H1 (cell line): ENCODE results near the gene PITPNB. TPM values are rescaled to one million over a fixed set of nuclear protein-coding genes. Genes with fewer than 3 reads are reported as not detected.
A peak's percentile ranks its signal among the peaks of the same experiment; 100 is the strongest.

Source experiments
- CTCF ChIA-PET: fragments of 300-600 bp; sonication (Branson Sonifier 250); formaldehyde crosslinking; loops from one replicate; lab custom pipeline; 2021; ENCODE audit not compliant: partially characterized antibody; lab: Charles Lee
- POLR2A ChIA-PET: fragments of 300-600 bp; sonication (Branson Sonifier 250); formaldehyde crosslinking; loops from one replicate; lab custom pipeline; 2021; ENCODE audit warnings: inconsistent platforms; ENCODE audit not compliant: partially characterized antibody; lab: Charles Lee
- DNase-seq, 2 experiments: peaks; one replicate each; pipeline versions ENCODE4 v3.0.0 to v3.0.0-alpha.2; 2010 to 2022; ENCODE audit warnings: low spot score in 2 of 2, low read depth in 1 of 2, mixed read lengths in 1 of 2
- FAIRE-seq: peaks from 2 replicates; lab custom pipeline; 2011; peaks lifted over from hg19 to GRCh38; lab: Jason Lieb, UNC
- H2AFZ ChIP-seq: 2 replicates; pipeline ENCODE4 v1.8.1; 2012; ENCODE audit warnings: low read length, inconsistent platforms
- H2AK5ac ChIP-seq: 2 replicates; pipeline ENCODE4 v1.6.1; 2013; ENCODE audit warnings: low read depth, low read length
- H2BK120ac ChIP-seq: replicated peaks from 2 replicates; pipeline ENCODE3; 2013; ENCODE audit warnings: low read depth, low read length, inconsistent platforms
- H2BK12ac ChIP-seq: 2 replicates; pipeline ENCODE4 v1.6.1; 2013; ENCODE audit warnings: low read depth, low read length
- H2BK15ac ChIP-seq: 2 replicates; pipeline ENCODE4 v1.6.1; 2013; ENCODE audit warnings: low read length
- H2BK20ac ChIP-seq: 2 replicates; pipeline ENCODE4 v1.6.1; 2013; ENCODE audit warnings: low read length
- H2BK5ac ChIP-seq: 2 replicates; pipeline ENCODE4 v1.6.1; 2013; ENCODE audit warnings: low read depth, low read length
- H3K14ac ChIP-seq: 2 replicates; pipeline ENCODE4 v1.6.1; 2013; ENCODE audit warnings: inconsistent platforms; ENCODE audit not compliant: insufficient read length
- H3K18ac ChIP-seq: 2 replicates; pipeline ENCODE4 v1.6.1; 2013; ENCODE audit warnings: low read length; ENCODE audit errors: extremely low read depth
- H3K23ac ChIP-seq: 2 replicates; pipeline ENCODE4 v1.6.1; 2013; ENCODE audit warnings: inconsistent platforms; ENCODE audit not compliant: insufficient read length
- H3K23me2 ChIP-seq: 2 replicates; pipeline ENCODE4 v1.6.1; 2013; ENCODE audit warnings: low read depth, low read length
- H3K27ac ChIP-seq: 2 replicates; pipeline ENCODE4 v1.6.1; 2011; ENCODE audit warnings: low read depth, low read length, inconsistent platforms
- H3K27me3 ChIP-seq, 4 experiments: replicated peaks in 1 of 4; 1 replicate in 1 of 4; 2 replicates in 3 of 4; pipeline versions ENCODE4 v1.6.1 to v1.8.1; 2011 to 2013; ENCODE audit warnings: low read length in 3 of 4, mild to moderate bottlenecking in 3 of 4, inconsistent platforms in 2 of 4, mixed read lengths in 2 of 4, moderate library complexity in 1 of 4; ENCODE audit not compliant: control insufficient read depth in 3 of 4, insufficient read depth in 3 of 4; ENCODE audit errors: extremely low read depth in 1 of 4
- H3K36me3 ChIP-seq, 4 experiments: 2 replicates each; pipeline versions ENCODE4 v1.6.1 to v1.8.1; 2011 to 2013; ENCODE audit warnings: mild to moderate bottlenecking in 4 of 4, low read length in 3 of 4, moderate library complexity in 2 of 4, control low read depth in 1 of 4, inconsistent platforms in 1 of 4; ENCODE audit not compliant: insufficient read depth in 4 of 4, control insufficient read depth in 2 of 4
- H3K4ac ChIP-seq: replicated peaks from 2 replicates; pipeline ENCODE3; 2013; ENCODE audit warnings: low read length, low read depth, mixed read lengths, inconsistent platforms; ENCODE audit not compliant: insufficient read length
- H3K4me1 ChIP-seq, 4 experiments: replicated peaks in 1 of 4; 1 replicate in 1 of 4; 2 replicates in 3 of 4; pipeline versions ENCODE4 v1.6.1 to v1.8.1; 2011 to 2013; ENCODE audit warnings: low read length in 3 of 4, inconsistent platforms in 2 of 4, mixed read lengths in 1 of 4; ENCODE audit not compliant: insufficient read depth in 4 of 4, control insufficient read depth in 3 of 4
- H3K4me2 ChIP-seq, 2 experiments: 2 replicates each; pipeline versions ENCODE4 v1.6.1 to v1.8.1; 2011 to 2013; ENCODE audit warnings: low read depth in 2 of 2, low read length in 2 of 2, control low read depth in 1 of 2, inconsistent platforms in 1 of 2, mild to moderate bottlenecking in 1 of 2; ENCODE audit not compliant: insufficient read depth in 1 of 2
- H3K4me3 ChIP-seq, 4 experiments: fragments of 200-600, 300-600 bp in 1 of 4; sonication (generic), shearing (Covaris generic), sonication (Bioruptor Twin) in 1 of 4; 2 replicates each; pipeline versions ENCODE4 v1.5.1 to v1.8.1; 2011 to 2016; ENCODE audit warnings: low read length in 4 of 4, low read depth in 3 of 4, control low read depth in 2 of 4, inconsistent platforms in 2 of 4, mild to moderate bottlenecking in 2 of 4, mixed read lengths in 1 of 4, moderate library complexity in 1 of 4; ENCODE audit not compliant: insufficient read depth in 2 of 4; ENCODE audit errors: extremely low read depth in 1 of 4
- H3K56ac ChIP-seq: replicated peaks from 2 replicates; pipeline ENCODE3; 2013; ENCODE audit warnings: low read depth, mild to moderate bottlenecking, mixed read lengths, low read length, inconsistent platforms; ENCODE audit not compliant: insufficient read length
- H3K79me1 ChIP-seq: 2 replicates; pipeline ENCODE4 v1.6.1; 2013; ENCODE audit warnings: low read depth, low read length, control low read depth
- H3K79me2 ChIP-seq, 2 experiments: 2 replicates each; pipeline versions ENCODE4 v1.6.1 to v1.8.1; 2012 to 2013; ENCODE audit warnings: low read length in 2 of 2, mild to moderate bottlenecking in 2 of 2, inconsistent platforms in 1 of 2; ENCODE audit not compliant: insufficient read depth in 2 of 2, control insufficient read depth in 1 of 2
- H3K9ac ChIP-seq, 4 experiments: replicated peaks in 1 of 4; 1 replicate in 1 of 4; 2 replicates in 3 of 4; pipeline versions ENCODE4 v1.6.1 to v1.8.1; 2011 to 2013; ENCODE audit warnings: low read depth in 3 of 4, low read length in 3 of 4, control low read depth in 2 of 4, mild to moderate bottlenecking in 2 of 4, moderate library complexity in 2 of 4, inconsistent platforms in 1 of 4; ENCODE audit errors: extremely low read depth in 1 of 4
- H3K9me3 ChIP-seq, 2 experiments: 2 replicates each; pipeline versions ENCODE4 v1.6.1 to v1.8.1; 2012 to 2013; ENCODE audit warnings: mild to moderate bottlenecking in 2 of 2, moderate library complexity in 2 of 2, control low read depth in 1 of 2, inconsistent platforms in 1 of 2, low read depth in 1 of 2, low read length in 1 of 2, mixed read lengths in 1 of 2; ENCODE audit not compliant: insufficient read depth in 2 of 2
- H4K20me1 ChIP-seq, 2 experiments: replicated peaks in 1 of 2; 2 replicates each; pipeline versions ENCODE3 to v1.8.1; 2011 to 2013; ENCODE audit warnings: inconsistent platforms in 2 of 2, low read length in 2 of 2, mild to moderate bottlenecking in 1 of 2; ENCODE audit not compliant: insufficient read depth in 2 of 2, control insufficient read depth in 1 of 2
- H4K5ac ChIP-seq: 2 replicates; pipeline ENCODE4 v1.6.1; 2013; ENCODE audit warnings: low read length, low read depth, mixed read lengths, inconsistent platforms; ENCODE audit not compliant: insufficient read length
- H4K8ac ChIP-seq: 2 replicates; pipeline ENCODE4 v1.8.0; 2013; ENCODE audit warnings: mild to moderate bottlenecking, moderate library complexity, low read length, inconsistent platforms; ENCODE audit not compliant: insufficient read depth; ENCODE audit errors: extremely low read depth
- H4K91ac ChIP-seq: replicated peaks from 2 replicates; pipeline ENCODE3; 2013; ENCODE audit warnings: low read length, mixed read lengths, inconsistent platforms; ENCODE audit not compliant: insufficient read length
- CBX8 ChIP-seq: fragments of 300-800, 300-1000 bp; sonication (generic); IDR thresholded peaks from 2 replicates; pipeline ENCODE4 v1.7.1; 2016; ENCODE audit warnings: low read depth, low read length, borderline replicate concordance
- CHD1 ChIP-seq: IDR thresholded peaks from 2 replicates; pipeline ENCODE4 v1.6.1; 2012; ENCODE audit warnings: low read depth, low read length, improper control_type of control experiment
- GABPA ChIP-seq: IDR thresholded peaks from 2 replicates; pipeline ENCODE4 v1.6.1; 2011; ENCODE audit warnings: mild to moderate bottlenecking, low read length, moderate library complexity, borderline replicate concordance; ENCODE audit not compliant: insufficient read depth
- GTF2F1 ChIP-seq: IDR thresholded peaks from 2 replicates; pipeline ENCODE4 v1.6.1; 2012; ENCODE audit warnings: low read depth, low read length, improper control_type of control experiment, borderline replicate concordance
- MAFK ChIP-seq: IDR thresholded peaks from 2 replicates; pipeline ENCODE4 v1.6.1; 2012; ENCODE audit warnings: low read depth, mild to moderate bottlenecking, improper control_type of control experiment, low read length
- PHF8 ChIP-seq: fragments of 200-600 bp; sonication (generic); conservative IDR thresholded peaks from 2 replicates; pipeline ENCODE4 v1.7.1; 2012; ENCODE audit warnings: low read depth, mild to moderate bottlenecking, inconsistent platforms, low read length, moderate library complexity
- POU5F1 ChIP-seq: IDR thresholded peaks from 2 replicates; pipeline ENCODE4 v1.6.1; 2011; ENCODE audit warnings: low read depth, mild to moderate bottlenecking, low read length, moderate library complexity
- RAD21 ChIP-seq, 2 experiments: IDR thresholded peaks in 1 of 2; conservative IDR thresholded peaks in 1 of 2; 2 replicates each; pipeline ENCODE4 v1.6.1; 2011; ENCODE audit warnings: low read depth in 2 of 2, low read length in 2 of 2, improper control_type of control experiment in 1 of 2, inconsistent platforms in 1 of 2, mild to moderate bottlenecking in 1 of 2, moderate library complexity in 1 of 2
- SIRT6 ChIP-seq: IDR thresholded peaks from one replicate; pipeline ENCODE4 v1.7.1; 2012; ENCODE audit warnings: low read length, inconsistent platforms
- SP1 ChIP-seq: IDR thresholded peaks from 2 replicates; pipeline ENCODE4 v1.6.1; 2011; ENCODE audit warnings: low read depth, low read length
- SP4 ChIP-seq: IDR thresholded peaks from 2 replicates; pipeline ENCODE4 v1.6.1; 2012; ENCODE audit warnings: low read length, inconsistent platforms
- ZNF274 ChIP-seq: IDR thresholded peaks from 2 replicates; pipeline ENCODE4 v1.7.0; 2012; ENCODE audit warnings: low read length, borderline replicate concordance; ENCODE audit errors: extremely low read depth
- WGBS, 2 experiments: shearing (Covaris generic) in 1 of 2; methylation state at CpG; one replicate each; pipeline versions ENCODE4 v1.1.6 to v1.1.7; 2013 to 2015; ENCODE audit warnings: low lambda C conversion rate in 2 of 2, mixed read lengths in 2 of 2, inconsistent platforms in 1 of 2, low coverage in 1 of 2, missing lambda C conversion rate in 1 of 2; ENCODE audit not compliant: insufficient replicate concordance in 2 of 2, insufficient coverage in 1 of 2, insufficient read length in 1 of 2; ENCODE audit errors: extremely low coverage in 1 of 2, missing lambda C conversion rate in 1 of 2; 5-methylcytosine and 5-hydroxymethylcytosine counted together
- polyA plus RNA-seq, 7 experiments: library from polyadenylated mRNA; depleted of rRNA in 3 of 7; stranded (reverse) in 5 of 7; unstranded in 2 of 7; fragments of >200 nt in 5 of 7; fragments of 200-250 nt in 2 of 7; gene quantifications; 1 replicate in 5 of 7; 2 replicates in 1 of 7; 4 replicates in 1 of 7; pipeline versions ENCODE4 v1.2.1 to v1.2.3, GENCODE V29; 2011 to 2013; ENCODE audit warnings: missing spikeins in 2 of 7, mixed read lengths in 2 of 7
- total RNA-seq: library from RNA; stranded (reverse); fragmentation: NEBNext Ultra II Directional; extraction: Animal tissue kit (Norgen Biotek cat#: 25700); gene quantifications from 2 replicates; pipeline ENCODE4 v1.2.1, GENCODE V29; 2021

Gene PITPNB
- total and polyA plus RNA-seq, 2 of the 8 experiments (the other 6 are each of a cell fraction or from before 2014, with no cell fraction given), result 24.6 to 89.3 TPM

- FAIRE-seq (no peak), DNase-seq (no peak)
- Histone ChIP-seq H3K23ac (no peak overlapping the region), H3K56ac (no peak overlapping the region), H2BK12ac (0 out of 2 replicates have a peak overlapping the region, but pooled peaks have one; percentile 50), H3K9me3 (no peaks in the 10 kb centered on the region), H3K79me1 (no peaks in the 10 kb centered on the region), H2AFZ (no peak overlapping the region), H4K91ac (no peak overlapping the region), H2BK20ac (no peak overlapping the region), H3K23me2 (no peaks in the 10 kb centered on the region), H4K5ac (no peak overlapping the region), H3K4me1 (no peaks in the 10 kb centered on the region), H3K79me2 (no peaks in the 10 kb centered on the region), H3K36me3 (no peaks in the 10 kb centered on the region), H4K20me1 (no peaks in the 10 kb centered on the region), H3K14ac (no peak overlapping the region), H3K9ac (no peak overlapping the region), H3K4ac (no peak overlapping the region), H2BK15ac (no peak overlapping the region), H4K8ac (no peak overlapping the region; the same call in 1 of the 2 replicates), H3K27ac (no peak overlapping the region), H2BK120ac (no peak overlapping the region), H3K18ac (no peak overlapping the region; the same call in 1 of the 2 replicates), H3K4me3 (no peak overlapping the region), H2BK5ac (no peak overlapping the region), H3K27me3 (0 out of 7 replicates have a peak, but pooled peaks cover 0 to 2% (median 0%) of the 10 kb centered on the region in 4 experiments), H3K4me2 (no peak overlapping the region), H2AK5ac (no peak overlapping the region)
- 93% methylated on average over 23 of the region's 23 CpGs; no CpG with 5 or more reads in 1 of the 2 experiments for WGBS, 2 experiments
- ChIA-PET CTCF (interaction anchor here (0.6 to 0.7 kb wide), 2 partner anchors 7 to 121 kb away, joined by 3 read pairs; no protein-coding TSS in a partner anchor), POLR2A (no interaction called here)
- TF ChIP-seq PHF8 (no peak), GTF2F1 (no peak), POU5F1 (no peak), CHD1 (no peak), GABPA (no peak), CBX8 (no peak), ZNF274 (no peak), SIRT6 (no peak), RAD21 (IDR thresholded peaks at IDR 0.05 in 1 of 2, conservative IDR thresholded peaks at IDR 0.05 in 1 of 2; ENCODE audit: low read depth in 2 of 2, low read length in 2 of 2) (no peak), SP1 (no peak), SP4 (no peak), MAFK (no peak)
These were observed 91.2 kb downstream of the PITPNB start for GRCh38 chr22:27827604-27828587.
